Measurements from ENCODE around the gene PCSK6.
"Not testable (repeated sequence)": the region's sequence is repeated elsewhere in the genome, so short reads cannot be mapped to it uniquely, and the experiment has no call there.

PCSK6 gene

DNA sequence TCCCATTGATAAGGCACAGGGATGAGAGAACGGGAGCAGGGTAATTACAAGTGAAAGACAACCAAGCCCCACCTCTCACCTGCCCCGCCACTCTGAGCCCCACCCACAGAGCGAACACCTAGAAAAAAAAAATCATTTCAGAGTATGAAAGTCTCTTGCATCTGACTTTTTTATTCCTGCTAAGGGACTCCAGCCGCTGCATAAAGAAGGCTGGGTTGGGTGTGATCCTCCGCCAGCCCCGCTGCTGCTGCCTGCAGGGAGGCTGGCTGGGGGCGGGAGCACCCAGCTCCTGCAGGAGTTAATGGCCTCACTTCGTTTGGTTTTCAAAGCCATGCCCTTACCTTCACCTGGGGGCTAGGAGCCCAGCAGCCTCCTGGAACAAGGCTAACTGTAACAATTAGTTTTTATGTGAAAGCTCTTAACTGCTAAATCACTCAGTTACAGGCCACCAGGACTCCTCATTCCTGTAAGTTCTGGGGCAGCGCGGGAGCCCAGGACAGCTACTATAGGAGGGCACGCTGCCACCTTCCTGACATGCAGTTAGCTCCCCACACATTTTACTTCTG lies 116.5 kb downstream of the PCSK6 start:
- DNase-seq = no peak

DNA sequence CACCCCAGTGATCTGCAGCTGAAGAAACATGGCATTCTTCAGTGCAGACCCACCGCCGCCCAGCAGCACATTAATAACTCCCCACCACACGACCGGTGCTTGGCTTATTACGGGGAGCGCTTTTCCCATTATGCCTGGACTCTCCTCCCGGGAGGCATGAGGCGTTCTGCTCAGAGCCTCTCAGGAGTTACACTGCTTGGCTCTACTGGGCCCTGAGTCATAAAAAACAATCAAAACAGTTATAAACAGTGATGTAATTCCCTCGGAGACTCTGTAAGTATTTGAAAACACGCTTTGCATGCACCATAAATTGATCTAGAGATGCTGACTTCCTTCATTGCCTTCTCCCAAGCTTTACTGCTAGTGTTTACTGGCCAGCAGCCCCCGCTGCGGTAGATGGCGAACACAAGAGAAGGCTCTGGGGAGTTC lies 117.3 kb downstream of the PCSK6 start:
- no peak for DNase-seq

DNA sequence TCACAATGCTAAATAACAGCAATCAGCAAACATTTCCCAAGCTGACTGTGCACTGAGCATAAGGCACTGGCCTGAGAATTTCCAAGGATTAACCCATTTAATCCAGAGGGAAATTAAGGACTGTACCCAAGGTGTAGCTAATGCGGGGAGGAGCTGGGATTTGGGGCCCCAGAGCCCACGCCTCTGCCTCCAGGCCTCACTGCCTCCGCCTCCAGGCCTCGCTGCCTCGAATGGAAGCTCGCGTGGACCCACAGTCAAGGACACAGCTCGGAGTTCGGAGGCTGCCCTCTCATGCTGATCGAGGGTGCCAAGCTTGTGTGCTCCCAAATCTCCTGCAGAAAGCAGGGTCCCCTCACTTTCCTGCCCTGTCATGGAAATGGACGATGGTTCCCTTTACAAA lies 118.0 kb downstream of the PCSK6 start:
- DNase-seq = no peak

DNA sequence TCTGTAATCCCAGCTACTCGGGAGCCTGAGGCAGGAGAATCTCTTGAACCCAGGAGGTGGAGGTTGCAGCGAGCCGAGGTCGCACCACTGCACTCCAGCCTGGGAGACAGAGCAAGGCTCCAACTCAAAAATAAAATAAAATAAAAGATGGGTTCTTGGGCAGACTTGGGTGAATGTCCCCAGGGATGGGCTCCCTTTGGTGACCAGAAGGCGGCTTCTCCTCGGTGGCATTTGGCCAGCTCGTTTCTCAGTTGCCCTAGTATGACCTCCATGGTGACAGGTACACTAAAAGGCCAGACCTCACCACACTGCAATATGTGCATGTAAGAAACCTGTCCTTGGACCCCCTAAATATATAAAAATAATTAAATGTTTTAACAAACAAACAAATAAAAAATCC lies 118.4 kb downstream of the PCSK6 start:
- no peak for DNase-seq

DNA sequence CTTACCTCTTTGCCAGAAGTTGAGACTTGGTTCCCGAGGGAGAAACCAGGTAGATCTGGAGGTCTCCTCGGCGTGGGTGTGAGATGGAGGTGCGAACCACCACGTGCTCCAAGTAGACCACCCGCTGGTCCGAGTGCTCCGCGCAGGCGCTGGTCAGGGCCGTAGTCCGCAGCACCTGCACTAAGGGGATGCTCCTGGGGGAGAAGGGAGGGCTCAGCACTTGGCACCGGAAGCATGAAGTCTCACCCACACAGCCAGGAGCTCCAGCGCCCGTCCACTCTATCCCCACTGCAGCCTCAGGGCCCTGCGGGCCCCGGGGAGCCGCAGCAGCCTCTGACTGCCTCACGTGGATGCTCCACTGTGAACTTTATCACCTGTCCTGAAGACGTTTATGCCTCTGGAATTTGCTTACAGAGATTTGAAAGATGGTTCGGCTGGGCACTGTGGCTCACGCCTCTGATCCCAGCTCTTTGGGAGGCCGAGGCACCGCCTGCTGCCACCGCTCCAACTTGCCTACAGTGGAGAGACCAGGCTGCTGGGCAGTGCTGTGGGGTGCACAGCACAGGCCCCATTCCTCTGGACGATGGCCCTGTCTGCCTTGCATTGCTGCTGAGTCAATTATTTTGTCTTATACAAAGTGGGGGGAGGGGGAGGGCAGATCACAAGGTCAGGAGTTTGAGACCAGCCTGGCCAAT lies 119.0 kb downstream of the PCSK6 start:
- no peak for DNase-seq

DNA sequence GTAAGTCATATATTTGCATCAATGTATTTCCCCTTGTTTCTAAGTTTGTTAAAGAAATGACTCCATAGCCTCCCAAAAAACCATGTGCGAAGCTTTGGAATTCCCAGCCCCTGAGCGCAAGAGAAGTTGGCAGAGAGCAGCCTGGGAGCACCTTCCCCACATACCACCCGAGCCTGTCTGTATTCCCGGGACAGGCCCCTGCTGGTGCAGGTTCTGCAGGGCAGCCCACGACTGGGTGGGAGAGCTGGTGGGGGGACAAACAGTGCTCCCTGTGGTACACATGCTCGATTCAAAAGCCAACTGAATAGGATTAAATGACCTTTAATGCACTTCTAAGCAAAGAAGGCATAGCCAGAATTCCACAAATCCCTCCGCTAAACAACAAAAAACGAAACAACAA lies 119.8 kb downstream of the PCSK6 start:
- DNase-seq = no peak

DNA sequence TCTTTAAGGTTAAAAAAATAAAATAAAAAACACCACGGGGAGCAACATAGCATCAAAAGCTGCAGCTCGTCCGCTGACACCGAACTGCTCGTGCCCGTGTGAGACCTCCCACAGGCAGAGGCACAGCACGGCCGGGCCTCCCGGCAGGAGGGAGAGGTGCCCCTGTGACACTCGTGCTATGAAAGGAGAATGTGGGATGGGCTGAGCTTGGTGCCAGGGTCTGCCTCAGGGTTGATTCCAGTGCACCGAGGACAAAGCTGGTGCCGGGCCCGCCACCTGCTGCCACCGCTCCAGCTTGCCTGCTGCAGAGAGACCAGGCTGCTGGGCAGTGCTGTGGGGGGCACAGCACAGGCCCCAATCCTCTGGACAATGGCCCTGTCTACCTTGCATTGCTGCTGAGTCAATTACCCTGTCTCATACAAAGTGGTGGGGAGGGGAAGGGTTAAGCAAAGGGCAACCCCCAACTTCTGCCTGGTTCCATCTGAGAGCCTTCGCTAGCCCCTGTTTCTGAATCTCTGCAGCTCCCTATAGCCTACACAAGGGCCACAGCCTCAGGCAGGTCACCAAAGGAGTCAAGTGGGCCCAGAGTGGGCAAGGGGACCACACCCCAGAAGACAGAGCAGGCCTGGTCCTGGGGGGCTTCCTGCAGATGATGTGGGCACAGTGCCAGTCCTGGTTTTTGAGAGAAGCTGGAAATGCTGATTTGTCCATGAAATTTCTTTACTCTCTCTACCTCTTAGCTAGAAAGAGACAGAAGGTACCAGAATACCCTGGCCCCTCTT lies 120.5 kb downstream of the PCSK6 start:
- DNase-seq = no peak

DNA sequence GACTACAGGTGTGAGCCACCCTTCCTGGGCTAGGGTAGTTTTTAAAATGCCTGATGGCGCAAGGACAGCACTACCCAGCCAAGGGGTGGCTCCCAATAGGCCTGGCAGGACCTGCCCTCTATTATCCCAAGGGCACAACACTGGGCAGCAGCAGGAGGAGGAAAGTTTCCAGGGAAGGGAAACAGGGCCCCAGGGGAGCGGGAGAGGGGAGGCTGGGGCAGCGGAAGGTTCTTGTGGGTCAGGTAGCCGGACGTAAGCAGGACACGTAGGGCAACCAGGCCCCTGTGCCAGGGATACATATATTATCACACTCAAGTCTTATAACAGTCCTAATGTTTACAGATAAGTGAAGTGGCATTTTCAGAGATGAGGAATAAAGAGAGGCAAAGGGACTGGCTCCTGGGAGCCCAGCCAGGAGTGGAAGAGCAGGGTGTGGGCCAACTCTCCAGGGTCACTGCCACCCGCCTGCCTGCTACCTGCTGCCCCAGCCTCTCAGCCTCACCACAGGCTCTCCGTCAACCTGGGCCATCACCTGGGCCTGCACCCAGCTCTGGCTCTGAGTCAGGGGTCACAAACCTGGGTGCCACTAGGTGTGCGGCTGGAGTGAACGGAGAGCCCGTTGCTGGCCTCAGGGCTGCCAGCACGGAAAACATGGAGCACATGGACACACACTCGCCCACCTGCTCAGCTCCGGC lies 121.3 kb downstream of the PCSK6 start:
- no peak for DNase-seq

DNA sequence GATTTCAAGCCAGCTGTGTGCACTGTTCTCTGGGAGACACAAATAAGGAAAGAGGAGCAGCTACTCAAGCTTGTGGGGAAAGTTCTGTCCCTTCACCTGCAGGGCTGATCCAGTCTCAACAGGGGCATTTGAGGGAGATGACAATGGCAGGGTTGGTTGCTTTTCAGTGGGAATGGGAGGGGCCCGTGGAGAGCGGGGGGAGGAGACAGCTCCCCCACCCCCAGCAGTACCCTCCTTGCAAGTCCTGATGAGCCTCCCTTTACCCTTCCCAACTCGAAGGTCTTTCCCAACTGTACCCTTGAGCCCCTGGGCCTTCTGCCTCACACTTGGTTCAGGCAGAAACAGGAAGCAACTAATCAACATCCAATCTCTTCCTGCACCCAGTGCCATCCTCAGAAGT lies 122.7 kb downstream of the PCSK6 start:
- no peak for DNase-seq

DNA sequence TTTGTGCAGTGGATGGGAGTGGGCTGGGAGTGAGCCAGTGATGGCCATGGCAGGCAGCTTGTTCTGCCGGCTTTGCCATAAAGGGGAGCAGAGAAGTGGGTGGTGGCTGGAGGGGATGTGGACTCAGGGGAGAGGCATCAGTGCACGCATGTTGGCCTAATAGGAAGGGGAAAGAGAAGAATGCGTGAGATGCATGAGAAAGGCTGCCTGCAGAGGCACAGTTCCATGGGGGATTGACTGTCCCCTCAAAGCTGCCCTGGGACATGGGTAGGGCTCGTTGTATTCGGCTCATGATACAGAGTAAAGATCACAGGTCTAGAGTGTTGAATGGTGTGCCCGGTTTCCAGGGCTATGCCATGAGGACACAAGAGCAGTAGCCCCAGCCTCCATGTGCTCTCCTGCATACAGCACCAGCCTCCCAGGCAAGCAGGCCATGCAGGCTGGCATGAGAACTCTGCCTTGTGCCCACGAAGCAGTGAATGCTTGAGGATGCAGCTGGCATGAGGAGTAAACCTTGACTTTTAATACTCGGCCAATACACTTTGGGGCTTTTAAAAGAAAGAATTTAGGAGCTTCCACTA lies 126.4 kb downstream of the PCSK6 start:
- no peak for DNase-seq

DNA sequence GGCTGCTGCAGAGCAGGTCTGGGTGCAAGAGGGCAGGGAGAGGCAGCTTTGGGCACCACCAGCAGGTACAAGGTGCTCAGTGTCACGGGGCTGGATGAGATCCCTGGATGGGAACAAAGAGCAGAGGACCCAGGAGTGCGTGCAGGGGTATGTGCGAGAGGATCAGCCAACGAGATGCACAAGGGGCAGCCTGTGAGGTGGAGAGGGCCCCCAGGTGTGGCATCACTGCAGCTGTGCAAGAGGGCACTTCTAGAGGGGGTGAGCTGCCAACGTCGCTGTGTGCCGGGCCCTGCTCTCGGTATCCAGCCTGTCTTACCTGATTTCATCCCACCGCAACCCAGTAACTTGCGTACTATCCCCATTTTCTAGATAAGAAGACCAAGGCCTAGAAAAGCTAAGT lies 127.1 kb downstream of the PCSK6 start:
- no peak for DNase-seq

DNA sequence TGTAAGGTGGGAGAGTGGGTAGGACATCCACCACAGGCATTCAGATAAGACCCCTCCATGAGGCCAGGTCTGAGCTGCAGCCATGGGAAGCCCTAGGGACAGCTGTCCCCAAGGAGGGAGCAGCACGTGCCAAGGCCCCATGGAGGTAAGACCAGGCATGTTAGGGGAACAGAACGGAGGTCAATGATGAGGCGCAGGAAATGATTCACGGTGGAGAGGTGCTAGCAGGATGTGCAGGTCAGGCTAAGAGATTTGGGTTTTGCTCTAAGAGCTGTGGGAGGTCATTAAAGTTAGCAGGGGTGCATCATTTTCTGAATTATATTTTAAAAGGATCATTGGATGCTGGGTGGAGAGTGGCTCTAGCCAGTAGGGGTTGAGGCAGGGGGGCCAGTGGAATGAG lies 128.1 kb downstream of the PCSK6 start:
- DNase-seq = no peak

DNA sequence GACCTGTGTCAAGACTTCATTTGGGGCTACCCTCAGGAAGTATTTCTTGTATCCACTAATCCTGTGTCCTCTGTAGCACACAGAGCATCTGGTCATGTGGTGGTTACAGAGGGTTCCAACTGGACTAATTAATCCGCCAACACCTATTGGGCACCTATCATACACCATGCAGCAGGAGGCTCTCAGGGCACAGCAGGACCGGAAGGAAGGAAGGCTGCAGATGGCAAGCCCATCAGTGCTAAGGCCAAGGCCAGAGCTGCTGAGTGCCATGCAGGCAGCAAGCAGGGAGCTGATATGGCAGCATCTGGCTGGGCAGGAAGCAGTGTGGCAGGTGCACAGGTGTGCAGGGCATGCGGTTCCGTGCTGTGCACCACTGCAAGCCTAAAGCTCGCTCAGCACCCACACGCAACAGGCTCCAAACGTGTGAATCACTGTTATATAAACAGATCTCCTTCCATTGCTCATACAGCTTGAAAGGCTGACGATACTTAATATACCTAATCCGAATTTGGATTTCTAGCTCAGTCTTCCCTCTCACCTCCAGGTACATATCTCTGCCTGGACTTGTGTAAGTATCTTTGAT lies 130.1 kb downstream of the PCSK6 start:
- no peak for DNase-seq

DNA sequence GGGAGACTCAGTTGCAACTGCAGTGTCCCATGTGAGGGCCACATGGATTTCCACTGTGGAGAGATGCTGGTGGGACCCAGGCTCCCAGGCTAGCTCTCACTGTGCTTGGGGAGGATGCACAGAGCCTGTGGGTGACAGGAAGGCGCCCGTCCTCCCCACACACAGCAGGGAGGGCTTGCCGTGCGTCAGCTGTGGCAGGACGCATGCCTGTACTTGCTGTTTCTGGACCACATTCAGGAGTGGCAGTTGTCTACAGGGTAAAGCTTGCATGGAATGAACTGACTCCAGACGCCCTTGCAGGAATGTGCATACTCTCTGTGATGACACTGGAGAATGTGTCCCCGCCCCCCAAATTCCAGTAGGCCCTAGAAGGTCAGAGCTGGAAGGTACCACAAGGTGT lies 130.6 kb downstream of the PCSK6 start:
- DNase-seq = peak; percentile 1

DNA sequence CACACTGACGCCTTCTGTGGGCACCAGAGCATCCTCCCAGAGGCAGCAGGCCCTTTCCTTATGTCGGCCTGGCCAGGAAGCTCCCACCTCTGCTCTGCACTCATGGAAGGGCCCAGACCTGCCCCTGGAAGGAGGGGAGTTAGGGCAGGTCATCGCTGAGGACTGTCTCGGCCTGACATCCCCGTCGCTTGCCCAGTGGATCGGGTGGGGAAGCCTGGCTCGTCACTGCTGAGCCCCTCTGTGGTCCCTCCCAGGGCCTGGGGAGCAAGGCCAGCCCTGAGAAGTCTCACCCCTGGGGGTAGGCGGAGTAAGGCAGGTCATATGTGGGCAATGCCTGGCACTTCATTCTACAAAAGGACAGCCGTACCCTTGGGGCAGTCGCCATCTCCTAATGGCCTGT lies 131.6 kb downstream of the PCSK6 start:
- DNase-seq = no peak

DNA sequence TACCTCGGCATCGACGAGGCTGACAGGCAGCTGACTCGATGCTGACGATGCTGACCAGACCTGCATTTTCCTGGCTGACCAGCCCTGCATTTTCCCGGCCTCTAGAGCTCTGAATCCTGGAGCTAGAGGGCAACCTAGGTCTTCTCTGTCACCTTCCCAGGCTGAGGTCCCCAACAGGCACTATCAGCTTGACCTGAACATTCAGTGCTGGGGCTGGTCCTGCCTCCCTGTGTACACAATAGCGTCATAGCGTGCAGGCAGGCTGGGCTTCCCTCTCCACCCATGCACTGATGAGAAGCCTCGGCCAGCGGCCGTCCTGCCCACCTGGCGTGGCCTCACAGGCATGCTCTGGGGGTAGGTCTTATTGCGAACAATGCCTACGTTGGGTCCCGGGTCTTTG lies 132.2 kb downstream of the PCSK6 start:
- DNase-seq = no peak

DNA sequence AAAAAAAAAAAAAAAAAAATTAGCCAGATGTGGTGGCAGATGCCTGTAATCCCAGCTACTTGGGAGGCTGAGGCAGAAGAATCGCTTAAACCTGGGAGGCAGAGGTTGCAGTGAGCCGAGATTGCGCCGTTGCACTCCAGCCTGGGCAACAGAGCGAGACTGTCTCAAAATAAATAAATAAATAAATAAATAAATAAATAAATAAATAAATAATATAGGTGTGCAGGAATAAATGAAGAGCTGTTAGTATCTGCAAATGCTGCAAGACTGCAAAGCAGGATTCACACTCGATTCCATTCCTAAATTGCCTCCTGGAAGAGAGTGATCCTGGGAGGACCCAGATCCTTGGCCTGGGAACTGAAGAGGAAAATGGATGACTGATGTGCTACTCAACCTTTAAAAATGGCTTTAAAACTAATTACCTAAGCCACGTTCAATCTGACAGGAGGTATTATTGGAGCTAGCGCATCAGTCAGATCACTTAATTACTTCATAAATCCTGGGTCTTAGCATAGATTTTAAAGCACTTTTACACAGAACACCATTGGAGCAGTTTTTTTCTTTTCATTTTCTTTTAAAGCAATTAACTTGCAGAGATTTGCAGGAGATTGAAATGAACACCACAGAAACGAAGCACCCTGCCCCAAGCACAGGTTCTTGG lies 132.9 kb downstream of the PCSK6 start:
- not testable (repeated sequence) for DNase-seq

DNA sequence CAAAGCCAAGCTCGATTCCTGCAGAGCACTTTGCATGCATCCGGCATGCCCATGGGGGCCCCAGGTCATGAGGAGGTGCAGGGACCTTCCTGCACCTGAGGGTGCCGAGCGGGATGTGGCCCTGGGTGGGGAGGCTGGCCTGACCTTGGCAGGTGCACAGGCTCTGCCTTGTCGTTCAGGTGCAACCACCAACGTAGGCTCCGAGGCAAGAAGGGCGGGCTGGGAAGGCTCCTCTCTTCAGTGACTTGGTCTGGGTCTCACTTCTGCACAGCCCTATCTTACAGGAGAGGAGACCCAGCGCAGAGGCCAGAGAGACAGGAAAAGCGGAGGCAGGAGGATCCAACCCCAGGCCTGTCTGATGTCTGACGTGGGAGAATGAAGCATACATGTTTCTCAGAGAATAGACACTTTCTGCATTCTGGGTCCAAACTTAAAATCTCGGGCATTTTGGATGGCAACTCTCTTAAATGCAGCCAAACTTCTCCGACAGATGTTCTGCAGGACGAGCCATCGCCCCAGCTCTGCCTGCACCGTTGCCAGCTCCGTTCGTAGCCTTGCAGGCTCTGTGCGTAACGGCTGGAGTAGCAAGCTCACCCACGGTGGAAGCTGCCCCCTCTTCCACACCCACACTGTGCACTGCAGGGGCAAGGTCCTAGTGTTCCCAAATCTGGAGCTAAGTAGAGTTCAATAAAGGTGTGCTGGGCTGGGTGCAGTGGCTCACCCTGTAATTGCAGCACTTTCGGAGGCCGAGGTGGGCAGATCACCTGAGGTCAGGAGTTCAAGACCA lies 133.6 kb downstream of the PCSK6 start:
- no peak for DNase-seq

DNA sequence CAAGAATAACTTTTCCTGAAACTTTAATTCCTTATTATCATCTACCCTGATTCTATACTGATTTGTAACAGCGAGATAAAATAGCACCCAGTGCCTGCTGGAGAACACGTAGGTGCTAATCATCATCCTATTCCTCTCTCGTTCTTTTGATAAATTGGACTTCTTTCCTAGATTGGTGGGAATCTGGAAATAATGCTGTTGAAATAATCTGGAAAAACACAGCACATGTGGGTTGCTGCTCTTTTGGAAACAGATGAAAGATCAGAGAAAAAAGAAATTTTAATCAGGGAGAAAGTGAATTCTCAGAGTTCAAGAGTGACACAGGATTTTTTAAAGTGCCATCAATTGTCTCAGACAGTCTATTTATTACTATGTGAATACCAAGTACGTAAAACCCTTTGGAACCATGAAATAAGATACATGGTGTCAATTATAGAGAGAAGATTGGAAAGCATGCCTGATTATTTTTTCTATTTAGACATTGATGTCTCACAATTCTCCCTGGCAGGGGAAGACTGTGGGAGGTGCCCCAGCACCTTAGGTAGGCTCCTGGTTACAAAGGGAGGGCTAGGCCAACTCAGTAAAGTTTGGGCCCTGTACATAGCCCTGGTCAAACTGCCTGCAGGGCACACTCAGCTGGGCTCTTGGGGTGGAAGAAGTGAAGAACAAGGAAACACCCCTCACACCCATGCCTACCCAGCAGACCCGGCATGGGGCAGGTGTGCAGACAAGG lies 134.4 kb downstream of the PCSK6 start:
- DNase-seq = no peak

DNA sequence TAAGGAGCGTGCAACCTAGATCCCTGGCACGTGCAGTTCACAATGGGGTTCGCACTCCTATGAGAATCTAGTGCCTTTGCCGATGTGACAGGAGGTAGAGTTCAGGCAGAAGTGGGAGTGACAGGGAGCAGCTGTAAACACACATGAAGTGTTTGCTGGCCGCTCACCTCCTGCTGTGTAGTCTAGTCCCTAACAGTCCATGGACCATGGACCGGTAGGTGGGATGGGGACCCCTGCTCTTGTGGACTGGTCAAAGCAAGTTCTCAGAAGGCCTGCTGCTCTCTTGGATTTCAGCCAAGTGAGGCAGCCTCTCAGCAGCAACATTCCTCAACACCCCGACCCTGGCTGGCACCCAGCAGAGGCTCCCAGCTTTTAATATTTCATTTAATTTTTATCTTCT lies 136.3 kb downstream of the PCSK6 start:
- DNase-seq = no peak

DNA sequence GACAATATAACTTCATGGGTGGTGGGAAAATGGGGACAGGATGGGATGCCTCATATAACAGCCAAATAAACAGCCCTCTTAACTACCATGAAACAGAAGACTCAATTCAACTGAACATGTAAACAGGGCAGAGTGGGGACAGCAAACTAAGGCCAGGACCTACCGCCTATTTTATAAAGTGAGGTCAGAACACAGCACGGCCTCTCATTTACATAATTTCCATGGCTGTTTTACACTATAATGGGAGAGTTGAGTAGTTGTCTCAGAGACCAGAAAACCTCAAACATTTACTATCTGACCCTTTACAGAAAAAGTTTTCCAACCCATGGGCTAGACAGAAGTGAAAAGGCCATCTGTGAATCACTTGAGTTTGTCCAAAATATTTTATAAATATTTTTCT lies 137.8 kb downstream of the PCSK6 start:
- no peak for DNase-seq
